ENCODE results near the gene GALNT5. TPM values are rescaled to one million over a fixed set of nuclear protein-coding genes. Genes with fewer than 3 reads are reported as not detected.
"Not testable (repeated sequence)": the region's sequence is repeated elsewhere in the genome, so short reads cannot be mapped to it uniquely, and the experiment has no call there.

GALNT5 gene, protein sequence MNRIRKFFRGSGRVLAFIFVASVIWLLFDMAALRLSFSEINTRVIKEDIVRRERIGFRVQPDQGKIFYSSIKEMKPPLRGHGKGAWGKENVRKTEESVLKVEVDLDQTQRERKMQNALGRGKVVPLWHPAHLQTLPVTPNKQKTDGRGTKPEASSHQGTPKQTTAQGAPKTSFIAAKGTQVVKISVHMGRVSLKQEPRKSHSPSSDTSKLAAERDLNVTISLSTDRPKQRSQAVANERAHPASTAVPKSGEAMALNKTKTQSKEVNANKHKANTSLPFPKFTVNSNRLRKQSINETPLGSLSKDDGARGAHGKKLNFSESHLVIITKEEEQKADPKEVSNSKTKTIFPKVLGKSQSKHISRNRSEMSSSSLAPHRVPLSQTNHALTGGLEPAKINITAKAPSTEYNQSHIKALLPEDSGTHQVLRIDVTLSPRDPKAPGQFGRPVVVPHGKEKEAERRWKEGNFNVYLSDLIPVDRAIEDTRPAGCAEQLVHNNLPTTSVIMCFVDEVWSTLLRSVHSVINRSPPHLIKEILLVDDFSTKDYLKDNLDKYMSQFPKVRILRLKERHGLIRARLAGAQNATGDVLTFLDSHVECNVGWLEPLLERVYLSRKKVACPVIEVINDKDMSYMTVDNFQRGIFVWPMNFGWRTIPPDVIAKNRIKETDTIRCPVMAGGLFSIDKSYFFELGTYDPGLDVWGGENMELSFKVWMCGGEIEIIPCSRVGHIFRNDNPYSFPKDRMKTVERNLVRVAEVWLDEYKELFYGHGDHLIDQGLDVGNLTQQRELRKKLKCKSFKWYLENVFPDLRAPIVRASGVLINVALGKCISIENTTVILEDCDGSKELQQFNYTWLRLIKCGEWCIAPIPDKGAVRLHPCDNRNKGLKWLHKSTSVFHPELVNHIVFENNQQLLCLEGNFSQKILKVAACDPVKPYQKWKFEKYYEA
- 1.7 TPM for polyA plus RNA-seq (ENCODE audit: insufficient read length)

DNA sequence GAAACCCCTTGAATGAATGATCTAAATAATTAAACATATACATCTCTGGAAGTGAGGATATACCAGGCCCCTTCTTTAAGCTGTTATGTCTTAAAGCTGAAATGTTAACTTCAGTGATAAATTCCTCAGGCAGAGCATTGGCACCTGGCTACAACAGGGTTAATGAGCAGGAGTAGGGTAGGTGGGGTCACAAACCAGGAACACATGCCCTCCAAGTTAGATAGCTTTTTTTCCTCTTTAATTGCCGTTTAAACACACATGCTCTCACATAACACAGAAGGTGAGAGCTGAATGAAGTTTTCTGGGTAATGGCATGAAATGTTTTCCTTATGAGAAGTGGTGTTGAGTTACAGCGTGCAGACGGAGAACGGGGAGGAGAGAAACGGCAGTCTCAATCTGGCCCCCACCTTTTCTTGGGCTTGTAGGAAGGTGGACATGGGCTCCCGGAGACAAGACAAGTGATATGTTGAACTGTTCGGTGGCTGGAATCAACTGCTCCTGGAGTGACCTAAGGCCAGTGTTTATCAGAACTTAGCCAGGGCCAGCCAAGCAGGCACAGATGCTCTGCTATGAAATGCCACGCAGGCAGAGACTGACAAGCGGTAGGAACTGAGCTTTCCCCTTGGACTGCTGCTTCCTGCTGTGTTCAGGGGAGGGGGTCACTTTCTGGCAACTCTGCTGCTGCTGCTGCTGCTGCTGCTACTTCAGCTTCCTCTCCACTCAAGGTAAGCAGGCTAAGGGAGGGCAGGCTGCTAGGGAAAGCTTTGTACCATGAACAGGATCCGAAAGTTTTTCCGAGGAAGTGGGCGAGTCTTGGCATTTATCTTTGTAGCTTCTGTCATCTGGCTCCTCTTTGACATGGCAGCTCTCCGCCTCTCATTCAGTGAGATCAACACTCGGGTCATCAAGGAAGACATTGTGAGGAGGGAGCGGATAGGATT is at the start of gene GALNT5:
Gene GALNT5, plus strand, starts transcription at position 394 of the 941 bp plus-strand sequence. Its CDS starts 378 bp downstream, at position 772.
- DNase-seq = peak; percentile 49

DNA sequence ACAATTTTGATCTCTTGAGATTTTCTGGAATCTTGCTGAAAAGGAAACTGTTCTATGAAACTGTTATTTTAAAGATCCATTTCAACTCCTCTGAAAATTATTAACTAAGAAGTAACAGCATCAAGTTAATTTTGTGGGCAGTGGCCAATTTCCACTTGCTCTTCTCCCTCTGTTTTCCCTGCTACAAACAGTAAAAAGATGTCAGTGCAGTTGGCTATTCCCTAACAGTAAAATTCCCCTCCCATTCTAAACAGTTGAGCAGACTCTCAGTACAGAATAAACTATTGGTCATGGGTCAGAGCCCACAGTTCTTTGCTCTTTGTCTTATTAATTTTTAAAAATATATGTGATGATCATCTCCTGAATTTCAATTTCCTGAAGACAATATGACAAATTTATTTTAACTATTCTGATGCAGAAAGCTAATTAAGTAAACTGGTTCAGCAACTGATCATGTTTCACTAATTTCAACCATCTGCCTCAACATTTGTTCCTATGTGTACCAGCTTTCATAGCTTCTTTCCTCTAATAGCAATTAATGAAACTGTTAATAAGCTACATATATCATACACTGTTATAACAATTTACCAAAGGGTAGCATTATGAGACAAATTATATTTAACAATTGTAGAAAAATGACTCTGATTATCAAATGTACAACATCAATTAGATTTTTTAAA is 41.1 kb upstream of the GALNT5 start:
- DNase-seq = no peak

DNA sequence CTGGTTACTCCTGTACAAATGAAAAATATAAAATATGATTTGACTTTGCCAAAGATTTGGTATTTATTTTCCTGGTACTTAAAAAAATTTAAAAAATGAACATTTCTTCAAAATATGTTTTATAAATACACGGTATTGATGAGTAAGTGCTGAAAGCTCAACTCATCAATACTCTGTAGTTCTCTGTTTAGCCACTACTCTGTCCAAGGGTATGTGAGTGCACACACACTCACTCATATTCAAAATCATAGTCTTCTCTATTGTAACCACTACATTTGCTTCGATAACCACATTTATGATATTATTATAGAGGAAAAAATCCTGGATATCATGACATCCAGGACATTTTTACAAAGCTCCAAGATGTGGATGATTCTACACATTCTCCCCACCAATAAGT is 40.1 kb upstream of the GALNT5 start:
- DNase-seq = no peak

DNA sequence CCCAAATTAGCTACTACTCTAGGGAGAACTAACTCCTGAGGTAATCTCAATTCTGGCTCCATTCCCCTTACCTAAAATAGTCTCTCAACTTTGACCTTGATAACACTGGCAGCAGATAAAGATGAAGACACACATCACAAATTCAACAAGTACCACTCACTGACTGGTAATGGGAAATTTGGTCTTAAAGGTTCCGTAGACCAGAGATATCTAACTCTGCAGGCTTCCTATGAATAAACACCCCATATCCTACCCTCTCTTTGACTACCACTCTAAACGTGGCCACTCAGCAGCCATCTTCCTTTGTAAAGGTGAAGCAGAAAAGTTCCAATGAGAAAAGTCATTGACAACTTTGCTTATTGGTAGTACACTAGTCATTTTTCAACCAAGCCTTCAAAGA is 38.6 kb upstream of the GALNT5 start:
- DNase-seq = no peak

DNA sequence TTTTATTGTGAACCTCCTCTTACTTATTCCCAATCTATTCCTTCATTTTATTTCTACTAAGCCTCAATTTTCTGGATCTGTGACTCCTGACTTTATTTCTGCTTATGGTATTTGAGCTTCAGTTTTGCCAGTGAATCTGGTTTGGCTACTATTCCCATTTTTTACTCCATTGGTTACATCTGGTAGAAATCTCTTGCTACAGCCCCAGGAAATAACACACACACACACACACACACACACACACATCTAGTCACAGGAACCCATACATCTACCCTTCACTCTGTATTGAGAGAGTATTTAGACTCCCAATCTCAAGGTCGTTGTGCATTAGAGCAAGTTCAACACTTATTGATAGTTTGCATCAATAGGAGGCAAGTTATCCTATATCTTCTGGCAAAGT is 37.0 kb upstream of the GALNT5 start:
- no peak for DNase-seq

DNA sequence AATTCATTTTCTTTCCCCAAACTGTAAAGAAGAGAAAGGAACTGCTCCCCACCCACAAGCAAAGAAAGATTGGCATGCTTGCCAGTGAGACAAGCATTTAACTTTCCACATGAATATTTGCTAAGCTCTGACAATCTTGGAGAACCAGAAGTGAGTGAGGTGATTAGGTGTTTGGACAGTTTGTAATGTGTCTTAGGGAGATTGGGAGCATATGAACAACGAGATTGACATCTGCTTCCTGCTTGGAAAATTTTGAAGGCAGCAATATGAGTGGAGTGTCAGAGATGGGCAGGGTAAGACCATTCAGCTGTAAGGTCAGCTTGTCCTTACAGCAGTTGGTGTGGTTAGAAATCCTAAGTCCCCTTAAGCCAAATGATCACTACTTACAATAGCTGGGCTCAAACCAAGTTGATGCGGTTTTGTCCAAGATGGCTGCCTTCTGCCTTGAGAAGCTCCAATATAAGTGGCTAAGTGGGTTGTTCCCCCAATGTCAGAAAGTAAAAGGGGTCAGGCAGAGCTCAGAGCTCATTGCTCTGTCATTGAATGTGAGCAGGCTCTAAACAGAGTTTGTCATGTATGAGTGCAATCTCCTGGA is 36.0 kb upstream of the GALNT5 start:
- DNase-seq = no peak

DNA sequence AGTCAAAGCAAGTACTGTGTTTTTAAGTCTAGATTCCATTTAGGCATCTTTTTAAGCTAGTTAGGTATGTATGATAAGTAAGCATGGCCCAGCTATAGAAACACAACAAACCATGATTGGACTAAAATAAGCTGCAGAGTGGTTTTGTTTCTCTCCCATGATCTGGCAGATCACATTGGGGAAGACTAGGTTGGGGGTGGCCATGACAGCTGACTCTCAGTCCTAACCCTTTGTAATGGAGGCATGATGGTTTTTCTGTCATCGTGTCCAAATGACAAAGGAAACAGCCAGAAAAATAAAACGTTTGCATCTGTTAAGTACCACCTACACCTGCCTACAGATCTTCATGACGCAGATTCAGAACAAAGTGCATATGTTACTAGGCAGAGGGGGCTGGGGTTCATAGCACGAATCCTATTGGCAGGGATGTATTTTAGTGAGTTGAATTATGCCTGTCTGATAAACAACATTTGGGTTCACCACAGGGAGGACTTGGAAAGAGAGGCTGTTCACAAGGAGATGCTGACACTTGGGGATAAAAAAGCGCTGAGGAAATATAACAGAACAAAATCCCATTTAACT is 33.8 kb upstream of the GALNT5 start:
- no peak for DNase-seq

DNA sequence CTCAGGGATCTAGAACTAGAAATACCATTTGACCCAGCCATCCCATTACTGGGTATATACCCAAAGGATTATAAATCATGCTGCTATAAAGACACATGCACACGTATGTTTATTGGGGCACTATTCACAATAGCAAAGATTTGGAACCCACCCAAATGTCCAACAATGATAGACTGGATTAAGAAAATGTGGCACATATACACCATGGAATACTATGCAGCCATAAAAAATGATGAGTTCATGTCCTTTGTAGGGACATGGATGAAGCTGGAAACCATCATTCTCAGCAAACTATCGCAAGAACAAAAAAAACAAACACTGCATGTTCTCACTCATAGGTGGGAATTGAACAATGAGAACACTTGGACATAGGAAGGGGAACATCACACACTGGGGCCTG is 33.1 kb upstream of the GALNT5 start:
- DNase-seq = not testable (repeated sequence)

DNA sequence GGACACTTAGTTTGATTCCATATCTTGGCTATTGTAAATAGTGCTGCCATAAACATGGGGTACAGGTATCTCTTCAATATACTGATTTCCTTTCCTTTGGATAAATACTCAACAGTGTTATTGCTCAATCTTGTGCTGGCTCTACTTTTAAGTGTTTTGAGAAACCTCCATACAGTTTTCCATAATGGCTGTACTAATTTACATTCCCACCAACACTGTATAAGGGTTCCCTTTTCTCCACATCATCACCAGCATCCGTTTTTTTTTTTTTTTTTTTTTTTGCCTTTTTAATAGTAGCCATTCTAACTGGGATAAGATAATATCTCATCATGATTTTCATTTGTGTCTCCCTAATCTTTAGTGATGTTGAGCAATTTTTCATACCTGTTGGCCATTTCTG is 29.9 kb upstream of the GALNT5 start:
- no peak for DNase-seq

DNA sequence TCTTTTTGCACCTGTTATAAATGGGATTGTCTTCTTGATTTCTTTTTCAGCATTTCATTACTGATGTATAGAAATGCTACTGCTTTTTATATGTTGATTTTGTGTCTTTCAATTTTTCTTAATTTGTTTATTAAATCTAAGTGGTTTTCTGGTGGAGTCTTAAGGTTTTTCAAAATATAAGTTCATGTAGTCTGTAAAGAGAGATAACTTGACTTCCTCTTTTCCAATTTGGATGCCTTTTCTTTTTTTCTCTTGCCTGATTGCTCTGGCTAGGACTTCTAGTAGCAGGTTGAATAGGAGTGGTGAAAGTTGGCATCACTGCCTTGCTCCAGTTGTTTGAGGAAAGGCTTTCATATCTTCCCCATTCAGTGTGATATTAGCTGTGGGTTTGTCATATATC is 28.6 kb upstream of the GALNT5 start:
- DNase-seq = no peak

DNA sequence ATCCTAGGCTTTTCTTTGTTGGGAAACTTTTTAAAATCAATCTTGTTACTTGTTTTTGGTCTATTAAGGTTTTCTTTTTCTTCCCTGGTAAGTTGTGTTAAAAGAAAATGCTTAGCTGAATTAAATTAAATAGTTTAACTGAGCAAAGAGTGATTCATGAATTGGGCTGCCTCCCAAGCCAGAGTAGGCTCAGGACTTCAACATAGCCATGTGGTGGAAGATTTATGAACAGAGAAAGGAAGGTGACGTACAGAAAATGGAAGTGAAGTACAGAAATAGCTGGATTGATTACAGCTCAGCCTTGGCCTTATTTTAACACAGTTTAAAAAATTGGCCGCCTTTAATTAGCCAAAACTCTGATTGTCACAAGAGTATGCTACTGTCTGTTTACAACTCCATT is 27.9 kb upstream of the GALNT5 start:
- no peak for DNase-seq

DNA sequence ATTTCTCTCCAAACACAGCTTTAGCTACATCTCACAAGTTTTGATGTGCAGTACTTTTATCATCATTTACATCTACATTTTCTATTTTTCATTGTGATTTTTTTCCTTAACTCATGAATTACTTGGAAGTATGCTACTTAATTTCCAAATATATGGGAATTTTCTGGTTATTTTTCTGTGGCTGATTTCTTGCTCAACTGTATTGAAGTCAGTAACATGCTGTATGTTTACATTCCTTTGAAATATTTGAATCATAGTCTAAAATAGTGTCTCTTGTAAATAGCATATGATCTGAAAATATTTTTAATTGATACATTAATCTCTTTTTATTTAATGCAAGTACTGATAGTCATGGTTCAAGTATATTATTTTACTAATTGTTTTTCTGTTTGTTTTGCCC is 26.0 kb upstream of the GALNT5 start:
- no peak for DNase-seq

DNA sequence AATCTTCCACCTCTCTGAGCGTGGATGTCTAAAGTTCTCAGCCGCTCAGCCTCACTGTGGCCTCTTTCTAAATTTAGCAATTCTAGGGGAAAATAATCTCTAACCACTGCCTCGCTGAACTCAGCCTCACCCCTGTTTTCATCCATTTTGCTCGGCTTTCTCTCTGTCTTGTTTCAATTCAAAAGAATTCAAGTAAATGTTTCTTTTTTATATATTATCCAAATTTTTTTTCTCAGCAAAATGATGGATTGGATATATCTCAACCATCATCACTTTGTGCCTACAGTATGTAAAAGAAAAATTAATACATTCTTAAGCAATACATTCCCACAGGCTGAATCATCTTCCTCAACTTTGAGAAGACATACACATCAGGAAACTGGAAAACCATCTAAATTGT is 24.0 kb upstream of the GALNT5 start:
- no peak for DNase-seq

DNA sequence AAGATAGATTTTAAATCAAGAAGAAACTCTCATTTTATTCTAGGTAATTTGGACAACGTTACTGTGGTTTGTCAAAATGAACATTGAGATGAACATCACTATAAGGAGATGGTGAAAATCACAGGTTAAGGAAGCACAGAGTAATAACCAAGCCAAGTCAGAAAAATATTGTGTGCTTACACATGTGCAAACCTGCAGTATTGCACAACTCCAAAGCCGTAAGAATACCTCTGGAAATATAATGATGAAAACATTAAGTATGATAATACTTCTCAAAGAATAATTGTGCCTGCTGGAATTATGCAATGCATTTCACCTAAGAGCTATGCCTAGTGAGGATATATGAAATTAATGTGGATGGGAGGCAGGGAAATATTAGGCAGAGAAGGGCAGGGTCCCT is 21.1 kb upstream of the GALNT5 start:
- DNase-seq = no peak

DNA sequence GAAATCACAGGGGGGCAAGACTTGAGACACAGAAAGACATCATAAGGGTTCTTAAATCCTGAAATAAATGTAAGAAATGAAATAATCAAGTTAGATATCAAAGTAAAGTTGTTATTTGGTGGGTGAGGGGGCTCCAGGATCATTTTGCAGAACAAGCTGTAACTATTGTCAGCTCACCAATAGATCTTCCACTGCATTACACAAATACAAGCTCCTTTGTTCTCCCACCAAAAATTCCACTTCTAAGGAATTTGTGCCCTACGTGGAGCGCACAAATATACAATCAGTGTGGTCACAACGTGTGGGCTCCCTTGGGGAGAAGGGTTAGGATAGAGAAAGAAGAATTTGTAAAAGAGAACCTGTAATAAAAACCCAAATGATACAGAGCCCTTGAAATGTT is 19.2 kb upstream of the GALNT5 start:
- no peak for DNase-seq

DNA sequence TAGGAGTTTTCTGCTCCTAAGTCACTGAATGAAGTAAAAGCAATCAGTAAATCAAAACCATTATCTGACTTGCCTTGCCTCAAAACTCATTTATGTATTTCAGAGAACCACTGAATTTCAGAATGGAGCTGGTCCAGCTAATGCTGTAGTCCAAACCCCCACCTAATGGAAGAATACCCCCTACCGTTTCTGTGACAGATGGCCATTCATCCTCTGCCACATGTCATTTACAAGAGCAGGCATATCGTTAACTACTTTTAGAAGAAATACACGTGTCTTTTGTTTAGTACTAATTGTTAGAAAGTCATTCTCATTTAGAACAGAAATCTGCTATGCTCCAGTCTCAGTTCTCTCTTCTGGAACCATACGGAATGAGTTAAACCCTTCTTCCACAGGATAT is 12.8 kb upstream of the GALNT5 start:
- no peak for DNase-seq

DNA sequence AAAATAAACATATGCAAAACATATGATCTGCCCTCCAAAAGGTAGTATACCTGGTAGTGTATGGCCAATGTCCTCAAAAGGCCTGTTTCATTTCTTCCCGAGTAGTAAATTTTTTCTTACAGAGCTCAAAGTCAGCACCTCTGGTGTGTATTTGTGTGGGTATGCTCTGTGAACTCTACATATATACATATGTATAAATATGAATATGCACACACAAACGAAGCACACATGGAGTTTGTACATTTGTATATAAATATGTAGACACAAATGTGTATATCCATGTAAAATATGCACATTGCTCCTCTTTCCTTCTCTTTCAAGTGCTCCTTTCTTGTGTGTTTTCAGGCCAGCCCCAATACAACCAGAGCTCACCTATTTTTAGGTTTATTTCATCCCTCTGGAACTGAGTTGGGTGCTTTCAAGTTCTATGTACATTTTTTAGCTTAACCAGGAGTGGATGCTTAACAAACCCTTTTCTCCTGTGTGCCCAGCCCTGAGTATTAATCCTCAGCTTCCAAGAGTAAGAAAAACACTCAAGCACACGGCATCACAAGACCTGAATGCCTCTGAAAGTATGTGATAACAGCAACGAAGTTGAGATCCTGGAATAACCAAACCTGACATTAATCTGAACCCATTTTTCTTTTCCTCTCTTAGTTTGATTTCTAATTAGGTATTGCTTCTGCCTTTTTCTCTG is 12.2 kb upstream of the GALNT5 start:
- no peak for DNase-seq

DNA sequence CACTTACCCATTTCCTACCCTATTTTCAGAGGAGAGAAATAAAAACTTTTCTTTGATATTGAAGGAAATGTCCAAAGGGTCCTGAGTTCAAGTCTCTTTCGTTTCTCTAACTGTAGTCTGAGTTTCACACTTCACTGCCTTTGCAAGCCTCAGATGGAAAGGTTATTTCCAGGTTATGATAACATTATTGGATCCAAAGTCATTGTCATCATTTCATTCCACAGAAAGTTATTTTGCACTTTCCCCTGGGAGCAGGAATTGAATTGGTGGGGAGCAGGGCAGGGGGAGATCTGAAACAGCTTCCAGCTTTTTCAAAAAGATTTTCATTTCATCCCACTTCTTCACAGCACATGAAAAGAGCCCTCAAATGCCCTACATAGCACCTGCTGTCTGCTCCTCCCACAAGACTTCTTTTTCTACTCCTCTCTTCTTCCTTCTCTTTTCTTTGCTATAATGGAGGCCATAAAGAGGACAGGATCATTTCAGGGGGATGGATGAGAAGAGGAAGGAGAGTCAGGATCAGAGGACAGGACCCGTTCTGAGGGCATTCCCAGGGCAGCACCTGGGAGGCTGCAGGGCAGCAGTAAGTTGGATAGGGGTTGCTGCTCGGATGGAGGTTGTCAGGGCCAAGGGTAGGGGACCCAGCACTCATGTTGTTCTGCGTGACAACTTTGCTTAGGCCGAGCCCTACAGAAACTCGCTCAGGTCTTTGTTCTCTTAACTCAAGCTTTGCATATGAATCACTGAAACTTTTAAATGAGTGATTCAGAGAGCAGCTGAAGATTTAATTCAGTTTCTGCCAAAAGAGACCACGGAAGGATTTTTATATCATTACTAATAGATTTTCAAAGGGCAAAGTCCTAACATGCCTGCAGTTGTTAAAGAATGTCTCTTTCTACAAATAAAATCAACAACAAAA is 11.4 kb upstream of the GALNT5 start:
- DNase-seq = no peak

DNA sequence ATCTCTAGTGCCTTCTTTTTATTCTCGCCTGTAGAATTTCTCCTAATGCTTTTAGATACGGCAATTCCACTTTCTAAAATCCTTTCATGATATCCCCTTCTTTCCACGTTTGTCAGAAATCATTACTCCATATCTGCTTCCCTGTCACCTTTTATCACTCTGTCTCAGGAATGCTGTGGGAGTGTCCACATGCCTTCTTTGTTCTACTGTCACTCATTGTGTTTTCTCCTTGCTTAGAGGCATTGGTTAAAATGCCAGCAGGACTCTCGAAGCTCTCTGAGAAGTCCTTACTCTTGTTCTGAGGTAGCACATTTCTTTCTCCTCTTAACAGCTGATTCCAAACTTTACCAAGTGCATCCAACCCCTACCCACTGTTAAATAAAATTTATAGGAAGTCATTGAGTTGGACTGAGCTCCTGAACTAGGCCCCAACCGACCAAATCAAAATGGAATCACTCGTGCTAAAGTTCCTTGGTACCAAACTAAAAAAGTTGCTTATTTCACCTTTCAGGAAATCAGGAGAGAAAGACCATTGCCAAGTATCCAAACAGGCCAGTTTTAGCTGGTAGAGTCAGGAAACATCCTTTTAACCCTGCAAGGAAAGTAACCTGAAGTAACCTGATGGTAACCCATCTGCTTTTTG is 10.6 kb upstream of the GALNT5 start:
- no peak for DNase-seq

All from hindlimb muscle (tissue), 1 donor.